Mucosa of descending colon (tissue), 3 donors: ENCODE results near the gene CRYBA2. TPM values are rescaled to one million over a fixed set of nuclear protein-coding genes. Genes with fewer than 3 reads are reported as not detected.

ENCODE experiments used
- ATAC-seq: fragments of 200-7000 bp; cut with Tn5 transposase; one replicate; pipeline ENCODE4 v1.9.1; 2020; ENCODE audit warnings: mild to moderate bottlenecking, moderate library complexity
- DNase-seq, 3 donors: peaks; one replicate each; pipeline ENCODE4 v3.0.0-alpha.2; 2020
- H3K36me3 ChIP-seq: fragments of 200-600 bp; one replicate; pipeline ENCODE4 v1.8.0; 2021; ENCODE audit warnings: low read depth, mild to moderate bottlenecking
- H3K4me1 ChIP-seq: fragments of 200-600 bp; one replicate; pipeline ENCODE4 v1.8.0; 2021; ENCODE audit warnings: low read depth, mild to moderate bottlenecking
- H3K4me3 ChIP-seq: fragments of 200-600 bp; one replicate; pipeline ENCODE4 v1.8.0; 2021; ENCODE audit warnings: mild to moderate bottlenecking
- H3K9me3 ChIP-seq: fragments of 200-600 bp; one replicate; pipeline ENCODE4 v1.8.0; 2021; ENCODE audit warnings: mild to moderate bottlenecking
- CTCF ChIP-seq: fragments of 200-600 bp; IDR thresholded peaks from one replicate; pipeline ENCODE4 v1.8.0; 2022; ENCODE audit warnings: antibody characterized with exemption, mild to moderate bottlenecking
- intact Hi-C, 2 donors: fragments of 100-400 bp; cut with DNase I in 1 of 2; cut with micrococcal nuclease in 1 of 2; formaldehyde crosslinking; loops; one replicate each; pipeline versions ENCODE4 v1.11.0 to v1.11.1; 2022; cut with DNase I, micrococcal nuclease
- total RNA-seq, 3 donors: library from RNA; stranded (reverse); fragmentation: NEBNext Ultra II Directional in 2 of 3; extraction: Animal tissue kit (Norgen Biotek cat#: 25700) in 2 of 3; gene quantifications; one replicate each; pipeline versions ENCODE4 v1.2.1 to v1.2.4, GENCODE V29; 2021 to 2023
- donor health status: DM: no; HTN: no; CAD: no; lungs with moderate emphysema.
- donor health status: DM: no; HTN: no; CAD: no.
- donor health status: DM: no; HTN: yes; CAD: no.

The CRYBA2 gene
- total RNA-seq, 3 donors from 2014 or later = 1.2 to 6.1 (median 5.0) TPM

- intact Hi-C loops = no loop called here
- Histone ChIP-seq H3K9me3 (no peaks in the 10 kb centered on the region), H3K36me3 (no peaks in the 10 kb centered on the region), H3K4me1 (no peaks in the 10 kb centered on the region), H3K4me3 (no peak overlapping the region)
- ATAC-seq (no peak), DNase-seq (peak in 2 of 3 donors; percentile 4 to 12)
- no peak for TF ChIP-seq CTCF
These were observed 25.1 kb upstream of the CRYBA2 start for GRCh38 chr2:219018286-219018685.

- ATAC-seq (no peak), DNase-seq (peak in 2 of 3 donors; percentile 10 to 11)
- TF ChIP-seq CTCF = no peak
- H3K4me3 ChIP-seq = no peak overlapping the region
- no peaks in the 10 kb centered on the region for H3K4me1 ChIP-seq
- no peaks in the 10 kb centered on the region for H3K36me3 ChIP-seq
- intact Hi-C loops = no loop called here
- no peaks in the 10 kb centered on the region for H3K9me3 ChIP-seq
These were observed 24.1 kb upstream of the CRYBA2 start for GRCh38 chr2:219017201-219017931.

GRCh38 chr2:219016721-219017120, 23.5 kb upstream of the CRYBA2 start:
- Histone ChIP-seq H3K36me3 (no peaks in the 10 kb centered on the region), H3K4me3 (no peak overlapping the region), H3K9me3 (no peaks in the 10 kb centered on the region), H3K4me1 (no peaks in the 10 kb centered on the region)
- intact Hi-C loops = no loop called here
- DNase-seq = peak in 2 of 3 donors; percentile 15 to 31
- no peak for ATAC-seq
- no peak for TF ChIP-seq CTCF

- no peak for DNase-seq
- no peaks in the 10 kb centered on the region for H3K4me1 ChIP-seq
- H3K4me3 ChIP-seq = no peak overlapping the region
- no peaks in the 10 kb centered on the region for H3K9me3 ChIP-seq
- ATAC-seq = no peak
- no peaks in the 10 kb centered on the region for H3K36me3 ChIP-seq
- intact Hi-C loops = no loop called here
- TF ChIP-seq CTCF = no peak
These were observed 17.7 kb upstream of the CRYBA2 start for GRCh38 chr2:219010873-219011272.

GRCh38 chr2:219010162-219010756, 17.0 kb upstream of the CRYBA2 start:
- Histone ChIP-seq H3K36me3 (no peaks in the 10 kb centered on the region), H3K4me1 (no peaks in the 10 kb centered on the region), H3K9me3 (no peaks in the 10 kb centered on the region), H3K4me3 (no peak overlapping the region)
- DNase-seq (peak; percentile 38 to 57 (median 56)), ATAC-seq (peak; percentile 86)
- peak; percentile 21 for TF ChIP-seq CTCF
- intact Hi-C loops = no loop called here
